PC-9 (cell line): ENCODE measurements around the gene EBP.

Experiments
- EZH2 ChIP-seq: fragments of 200-600 bp; sonication (generic); IDR thresholded peaks from 2 replicates; pipeline ENCODE4 v1.8.0; 2017; ENCODE audit warnings: antibody characterized with exemption, low read depth
- TF ChIP-seq, protein P1 (sequence below): fragments of 200-600 bp; sonication (generic); conservative IDR thresholded peaks from 2 replicates; pipeline ENCODE4 v1.6.1; 2017; ENCODE audit warnings: mixed run types, antibody characterized with exemption, mild to moderate bottlenecking, moderate library complexity

DNA sequence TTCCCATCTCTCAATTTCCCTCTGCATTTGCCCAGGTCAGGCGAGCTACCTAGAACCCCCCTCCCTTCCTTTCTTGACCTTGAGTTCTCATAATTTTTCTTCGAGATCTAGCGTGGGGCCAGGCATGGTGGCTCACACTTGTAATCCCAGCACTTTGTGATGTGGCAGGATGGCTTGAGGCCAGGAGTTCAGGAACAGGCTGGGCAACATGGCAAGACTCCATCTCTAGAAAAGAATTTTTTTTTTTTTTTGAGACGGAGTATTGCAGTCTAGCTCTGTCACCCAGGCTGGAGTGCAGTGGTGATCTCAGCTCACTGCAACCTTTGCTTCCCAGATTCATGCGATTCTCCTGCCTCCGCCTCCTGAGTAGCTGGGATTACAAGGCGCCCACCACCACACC, 17.3 kb upstream of the EBP start:
- TF ChIP-seq, protein P1, sequence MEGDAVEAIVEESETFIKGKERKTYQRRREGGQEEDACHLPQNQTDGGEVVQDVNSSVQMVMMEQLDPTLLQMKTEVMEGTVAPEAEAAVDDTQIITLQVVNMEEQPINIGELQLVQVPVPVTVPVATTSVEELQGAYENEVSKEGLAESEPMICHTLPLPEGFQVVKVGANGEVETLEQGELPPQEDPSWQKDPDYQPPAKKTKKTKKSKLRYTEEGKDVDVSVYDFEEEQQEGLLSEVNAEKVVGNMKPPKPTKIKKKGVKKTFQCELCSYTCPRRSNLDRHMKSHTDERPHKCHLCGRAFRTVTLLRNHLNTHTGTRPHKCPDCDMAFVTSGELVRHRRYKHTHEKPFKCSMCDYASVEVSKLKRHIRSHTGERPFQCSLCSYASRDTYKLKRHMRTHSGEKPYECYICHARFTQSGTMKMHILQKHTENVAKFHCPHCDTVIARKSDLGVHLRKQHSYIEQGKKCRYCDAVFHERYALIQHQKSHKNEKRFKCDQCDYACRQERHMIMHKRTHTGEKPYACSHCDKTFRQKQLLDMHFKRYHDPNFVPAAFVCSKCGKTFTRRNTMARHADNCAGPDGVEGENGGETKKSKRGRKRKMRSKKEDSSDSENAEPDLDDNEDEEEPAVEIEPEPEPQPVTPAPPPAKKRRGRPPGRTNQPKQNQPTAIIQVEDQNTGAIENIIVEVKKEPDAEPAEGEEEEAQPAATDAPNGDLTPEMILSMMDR: no peak
- no peak for TF ChIP-seq EZH2
